Stimulated activated CD8-positive, alpha-beta memory T cell treated with anti-CD3 and anti-CD28 coated beads, Interleukin-15, amount 100 ng/mL, for 24 hours (primary cell): Measurements from ENCODE around the gene FITM2.

Source experiments
- DNase-seq: peaks from one replicate; pipeline ENCODE4 v3.0.0-alpha.2; 2020; ENCODE audit warnings: low read depth

The FITM2 gene

DNA sequence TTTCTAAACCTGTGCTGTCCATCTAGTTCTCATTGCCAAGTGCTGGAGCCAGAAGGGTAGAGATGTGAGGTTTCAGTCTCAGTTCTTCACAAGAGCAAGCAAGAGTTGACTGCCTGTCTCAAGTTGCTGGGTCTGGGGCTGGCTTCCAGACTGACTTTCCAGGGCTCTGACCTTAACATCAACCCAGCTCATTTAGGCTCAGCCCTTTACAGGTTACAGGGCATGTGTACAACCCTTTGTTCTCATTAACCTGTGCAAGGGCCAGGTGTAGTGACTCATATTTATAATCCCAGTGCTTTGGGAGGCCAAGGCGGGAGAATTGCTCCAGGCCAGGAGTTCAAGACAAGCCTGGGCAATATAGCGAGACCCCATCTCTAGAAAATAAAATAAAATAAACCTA lies 30.6 kb downstream of the FITM2 start:
- DNase-seq: no peak

DNA sequence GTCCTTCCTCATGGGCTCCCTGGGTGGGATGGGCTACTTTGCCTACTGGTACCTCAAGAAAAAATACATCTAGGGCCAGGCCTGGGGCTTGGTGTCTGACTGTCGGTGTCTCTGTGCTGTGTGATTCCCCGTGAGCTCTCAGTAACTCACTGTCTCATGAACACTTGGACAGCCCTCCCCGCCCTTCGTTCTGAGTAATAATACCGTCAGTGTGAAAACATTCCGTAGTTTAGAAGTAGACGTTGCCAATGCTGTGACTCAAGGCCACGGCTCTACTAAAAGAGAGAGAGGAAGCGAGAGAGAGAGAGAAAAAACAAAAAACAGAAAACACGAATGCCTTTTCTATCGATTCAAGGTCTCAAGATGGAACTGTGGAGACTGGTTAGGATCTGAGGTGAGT lies 31.8 kb downstream of the FITM2 start:
- no peak for DNase-seq

GRCh38 chr20:44274303-44275017 lies 36.5 kb downstream of the FITM2 start:
- DNase-seq: no peak

DNA sequence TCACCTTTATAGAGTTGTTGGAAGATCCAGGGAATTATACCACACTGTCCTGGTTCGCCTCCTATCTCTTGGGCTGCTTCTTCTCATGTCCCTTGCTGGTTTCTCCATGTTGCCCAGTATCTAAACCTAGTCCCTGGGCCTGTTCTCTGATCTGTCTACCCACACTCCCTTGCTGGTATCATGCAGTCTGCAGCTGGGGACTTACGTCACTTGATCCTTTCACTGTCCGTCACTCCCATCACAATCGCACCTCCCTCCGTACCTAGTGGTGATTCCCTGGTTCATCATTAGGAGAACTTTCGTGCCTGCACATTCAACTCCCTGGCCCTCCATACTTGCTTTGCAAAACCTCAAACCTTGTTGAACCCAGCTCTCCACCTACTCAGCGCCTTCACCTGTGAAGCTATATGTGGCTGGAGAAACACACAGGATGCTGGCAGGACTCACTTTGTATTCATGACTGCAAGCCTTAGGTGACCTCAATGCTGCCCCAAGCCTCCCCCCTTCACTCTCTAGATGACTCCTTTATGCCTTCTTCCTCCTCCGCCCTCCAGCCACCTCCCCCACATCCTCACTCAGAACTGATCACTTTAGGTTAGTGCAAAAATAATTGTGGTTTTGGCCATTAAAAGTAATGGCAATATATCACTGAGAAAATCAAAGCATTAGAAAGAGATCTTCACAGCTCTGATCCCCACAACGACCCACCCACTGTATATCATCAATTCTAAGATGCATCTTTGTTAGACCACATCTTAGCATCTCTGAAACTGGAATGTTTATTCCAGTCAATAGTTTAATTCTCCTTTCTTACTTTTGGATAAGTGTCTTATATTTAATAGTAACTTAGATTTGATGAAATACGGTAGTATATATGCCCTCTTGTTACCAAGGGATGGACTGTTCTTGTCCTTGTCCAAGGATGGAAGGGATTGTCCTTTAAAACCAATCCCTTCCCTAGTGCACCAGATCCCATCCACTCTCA lies 37.5 kb downstream of the FITM2 start:
- no peak for DNase-seq

GRCh38 chr20:44271915-44272663 lies 38.9 kb downstream of the FITM2 start:
- no peak for DNase-seq

DNA sequence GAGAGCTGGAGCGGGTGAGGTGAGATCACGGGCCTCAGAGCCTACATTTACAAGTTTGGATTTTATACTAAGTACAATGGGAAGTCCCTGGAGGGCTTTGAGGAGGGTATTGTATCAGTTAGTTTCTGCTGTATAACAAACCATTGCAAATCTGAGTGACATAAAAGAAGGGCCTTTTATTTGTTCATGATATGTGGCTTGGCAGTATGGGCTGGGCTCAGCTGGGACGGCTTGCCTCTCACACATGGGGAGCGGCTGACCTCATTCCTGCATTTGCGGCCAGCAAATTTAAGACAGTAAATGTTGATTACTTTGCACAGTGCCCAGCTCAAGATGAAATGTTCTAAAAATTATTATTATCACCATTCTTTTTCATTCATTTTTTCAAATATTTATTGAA lies 42.2 kb downstream of the FITM2 start:
- no peak for DNase-seq

GRCh38 chr20:44264287-44264686 lies 46.7 kb downstream of the FITM2 start:
- no peak for DNase-seq

DNA sequence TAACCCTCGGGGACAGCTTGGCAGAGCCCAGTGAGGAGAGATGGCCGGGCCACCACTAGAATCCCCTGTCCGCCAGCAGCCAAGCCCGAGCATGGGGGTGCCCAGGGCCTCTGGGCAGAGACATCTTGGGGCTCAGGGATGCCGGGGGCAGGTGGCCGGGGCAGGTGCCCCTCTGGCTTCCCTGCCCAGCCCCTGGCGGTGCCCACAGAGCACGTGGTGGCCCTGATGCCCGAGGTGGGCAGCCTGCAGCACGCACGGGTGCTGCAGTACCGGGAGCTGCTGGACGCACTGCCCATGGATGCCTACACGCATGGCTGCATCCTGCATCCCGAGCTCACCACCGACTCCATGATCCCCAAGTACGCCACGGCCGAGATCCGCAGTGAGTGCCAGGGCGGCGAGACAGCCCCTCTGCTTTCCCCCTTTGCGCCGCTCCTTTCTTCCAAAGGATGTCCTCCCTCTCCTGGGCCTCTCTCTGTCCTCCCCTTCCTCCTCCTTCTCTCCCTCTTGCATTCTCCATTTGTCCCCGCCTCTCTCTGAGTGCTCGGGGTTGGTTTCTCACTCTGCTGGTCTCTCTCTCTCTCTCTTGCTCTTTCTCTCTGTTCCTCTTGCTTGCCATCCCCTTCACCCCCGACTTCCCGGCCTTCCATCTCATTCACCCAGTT lies 52.6 kb downstream of the FITM2 start:
- DNase-seq: no peak

GRCh38 chr20:44256961-44257360 lies 54.0 kb downstream of the FITM2 start:
- DNase-seq: no peak

GRCh38 chr20:44255942-44256341 lies 55.1 kb downstream of the FITM2 start:
- no peak for DNase-seq

DNA sequence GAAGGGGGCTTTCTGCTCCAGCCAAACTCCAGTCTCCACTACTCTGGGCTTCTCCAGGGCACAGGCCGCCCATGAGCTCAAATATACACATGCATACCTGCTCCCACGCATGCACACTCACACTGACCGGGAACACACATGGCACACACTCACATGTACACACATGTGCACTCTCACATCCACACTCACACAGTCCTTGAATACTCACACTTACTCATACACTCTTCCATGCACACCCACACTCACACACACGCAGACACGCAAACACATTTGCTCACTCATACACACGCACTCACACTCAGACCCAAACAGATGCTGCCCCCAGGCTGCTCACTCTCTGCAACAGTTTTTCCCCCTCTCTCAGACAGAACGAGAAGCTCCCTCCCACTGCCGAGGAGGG lies 56.9 kb downstream of the FITM2 start:
- no peak for DNase-seq

- DNase-seq: no peak
These were observed 57.5 kb downstream of the FITM2 start for GRCh38 chr20:44253528-44253927.
